Forelimb muscle (tissue), 1 donor: Measurements from ENCODE around the gene RCOR3. TPM values are rescaled to one million over a fixed set of nuclear protein-coding genes. Genes with fewer than 3 reads are reported as not detected.

ENCODE experiments used
- DNase-seq: peaks from one replicate; pipeline ENCODE4 v3.0.0-alpha.2; 2013; ENCODE audit warnings: low read depth
- polyA plus RNA-seq: library from polyadenylated mRNA; unstranded; fragments of 120-200 nt; gene quantifications from one replicate; pipeline ENCODE4 v1.2.1, GENCODE V29; 2013; ENCODE audit not compliant: insufficient read length

RCOR3 gene
- polyA plus RNA-seq, 1 donor, result 56.5 TPM

DNA sequence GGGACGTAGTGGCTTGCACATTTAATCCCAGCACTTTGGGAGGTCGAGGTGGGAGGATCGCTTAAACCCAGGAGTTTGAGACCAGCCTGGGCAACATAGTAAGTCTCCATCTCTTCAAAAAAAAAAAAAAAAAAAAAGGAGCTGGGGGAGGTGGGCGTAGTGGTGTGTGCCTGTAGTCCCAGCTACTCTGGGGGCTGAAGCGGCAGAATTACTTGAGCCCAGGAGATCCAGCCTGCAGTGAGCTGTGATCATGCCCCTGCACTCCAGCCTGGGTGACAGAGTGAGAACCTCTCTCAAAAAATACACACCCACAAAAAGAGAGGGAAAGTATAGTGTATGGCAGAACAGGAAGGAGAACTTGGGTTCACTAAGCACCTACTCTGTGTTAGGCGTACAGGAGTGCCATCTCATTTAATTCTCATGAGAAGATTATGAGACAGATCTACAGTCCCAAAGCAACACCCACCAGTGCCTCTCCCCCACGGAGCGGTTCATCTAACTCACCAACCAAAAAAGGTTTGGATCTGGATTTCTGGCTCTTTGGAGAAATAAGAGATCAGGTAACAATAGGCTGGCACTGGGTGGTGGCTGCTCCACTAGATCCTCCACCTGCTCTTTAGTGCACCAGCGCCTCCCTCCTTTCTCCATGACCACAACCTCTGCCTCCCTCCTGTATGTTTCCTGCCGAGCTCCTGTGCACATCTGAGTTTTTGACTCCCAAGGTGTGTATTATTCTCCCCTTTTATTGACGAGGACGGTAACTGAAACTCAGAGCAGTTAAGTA, 66.0 kb downstream of the RCOR3 start:
- no peak for DNase-seq

GRCh38 chr1:211326140-211326527, 67.0 kb downstream of the RCOR3 start:
- no peak for DNase-seq

GRCh38 chr1:211326528-211327345, 67.6 kb downstream of the RCOR3 start, which contains the start of gene TRAF5:
Gene TRAF5, plus strand, starts transcription at chr1:211326833. Its CDS starts 26,407 bp downstream, at chr1:211353240.
- peak; percentile 22 for DNase-seq

- peak; percentile 22 for DNase-seq
These were observed 68.3 kb downstream of the RCOR3 start for GRCh38 chr1:211327346-211327921.

DNA sequence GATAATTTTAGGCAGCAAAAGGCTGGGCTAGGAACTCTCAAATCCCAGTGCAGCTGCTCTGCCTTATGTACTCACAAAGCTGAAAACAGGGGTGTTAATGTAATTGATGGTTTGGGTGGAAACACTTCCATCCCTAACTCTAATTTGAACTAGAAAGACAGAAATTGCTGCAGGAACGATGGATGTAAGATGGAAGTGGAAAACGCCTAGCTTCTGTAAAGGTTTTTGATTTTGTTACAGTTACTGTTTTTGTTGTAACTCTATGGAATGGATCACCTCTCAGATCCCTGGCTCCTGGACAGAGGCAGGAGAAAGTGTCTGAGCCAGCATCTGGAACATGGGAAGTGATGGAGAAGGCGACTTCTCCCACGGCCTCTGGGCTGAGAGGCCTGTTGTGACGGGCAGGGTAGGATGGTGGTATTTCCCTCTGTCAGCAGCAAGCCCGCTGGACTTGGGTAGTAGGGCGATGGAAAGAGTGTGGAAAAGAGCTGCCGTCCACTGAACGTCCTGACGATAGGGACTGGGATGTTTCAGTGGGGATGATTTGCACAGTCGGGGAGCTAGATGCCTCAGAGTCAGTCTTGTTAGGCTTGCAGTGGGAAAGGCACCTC, 69.0 kb downstream of the RCOR3 start:
- DNase-seq, result no peak

- DNase-seq, result no peak
These were observed 69.8 kb downstream of the RCOR3 start for GRCh38 chr1:211328866-211329475.

- no peak for DNase-seq
These were observed 70.6 kb downstream of the RCOR3 start for GRCh38 chr1:211329764-211330201.

- no peak for DNase-seq
These were observed 71.2 kb downstream of the RCOR3 start for GRCh38 chr1:211330282-211330936.

DNA sequence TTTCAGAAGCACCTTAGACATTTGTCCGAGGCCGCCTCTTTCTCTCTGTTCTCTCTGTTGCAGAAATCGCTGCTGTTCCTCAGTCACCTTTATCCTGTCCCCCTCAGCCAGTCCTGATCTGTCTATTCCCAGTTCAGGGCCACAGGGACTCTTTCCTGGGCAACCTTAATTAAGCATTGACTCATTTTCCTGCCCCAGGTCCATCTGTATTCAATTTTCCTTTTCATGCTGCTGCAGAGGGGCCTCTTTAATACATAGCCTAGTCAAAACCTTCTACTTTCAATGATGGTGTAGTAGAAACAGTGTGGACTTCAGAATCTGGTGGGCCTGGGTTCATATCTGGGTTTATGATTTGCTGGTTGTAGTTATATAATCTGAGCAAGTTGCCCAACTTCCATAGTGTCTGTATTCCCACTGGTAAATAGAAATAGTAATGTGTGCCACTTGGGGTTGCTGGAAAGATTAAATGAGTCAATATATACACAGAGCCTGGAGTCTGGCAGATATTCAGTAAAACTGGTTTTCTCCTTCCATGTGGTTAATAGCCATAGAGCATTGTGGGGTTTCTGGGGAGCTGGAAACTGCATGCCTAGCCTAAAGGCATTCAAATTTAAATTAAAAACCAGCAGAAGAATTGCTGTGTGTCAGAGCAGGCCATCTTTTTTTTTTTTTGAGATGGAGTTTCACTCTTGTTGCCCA, 72.0 kb downstream of the RCOR3 start:
- DNase-seq, result no peak

GRCh38 chr1:211332036-211332616, 73.0 kb downstream of the RCOR3 start:
- DNase-seq, result no peak

DNA sequence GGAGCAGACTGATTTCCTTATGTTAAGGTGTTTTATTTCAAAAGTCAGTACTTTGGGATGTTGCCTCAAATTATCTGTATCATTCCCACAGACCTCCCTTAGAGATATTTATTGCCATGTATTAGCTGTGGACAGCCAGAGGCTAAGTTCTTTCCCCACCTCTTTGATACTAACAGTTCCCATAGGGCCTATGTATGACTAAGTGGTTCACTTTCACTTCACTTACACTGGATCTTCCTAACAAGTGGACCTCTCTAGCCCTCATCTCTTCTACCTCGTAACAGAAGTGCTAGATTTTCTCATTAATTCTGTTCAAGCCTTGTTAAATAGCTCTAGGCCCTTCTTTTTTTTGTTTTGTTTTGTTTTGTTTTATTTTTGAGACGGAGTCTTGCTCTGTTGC, 73.7 kb downstream of the RCOR3 start:
- DNase-seq, result no peak

DNA sequence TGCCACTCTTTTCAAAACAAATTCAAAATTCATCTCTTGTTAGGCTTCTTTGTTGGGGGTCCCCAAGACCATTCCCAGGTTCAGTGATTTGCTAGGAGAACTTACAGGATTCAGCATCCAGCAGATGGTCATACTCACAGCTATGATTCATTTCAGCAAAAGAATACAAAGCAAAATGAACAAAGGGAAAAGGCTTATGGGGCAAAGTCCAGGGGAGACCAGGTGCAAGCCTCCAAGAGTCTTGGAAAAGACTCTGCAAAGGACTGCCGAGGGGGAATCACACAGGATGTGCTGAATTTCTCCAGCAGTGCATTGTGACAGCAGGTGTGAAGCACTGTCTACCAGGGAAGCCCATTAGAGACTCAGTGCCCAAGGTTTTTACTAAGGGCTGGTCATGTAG, 74.7 kb downstream of the RCOR3 start:
- no peak for DNase-seq

GRCh38 chr1:211334986-211335385, 75.8 kb downstream of the RCOR3 start:
- no peak for DNase-seq

DNA sequence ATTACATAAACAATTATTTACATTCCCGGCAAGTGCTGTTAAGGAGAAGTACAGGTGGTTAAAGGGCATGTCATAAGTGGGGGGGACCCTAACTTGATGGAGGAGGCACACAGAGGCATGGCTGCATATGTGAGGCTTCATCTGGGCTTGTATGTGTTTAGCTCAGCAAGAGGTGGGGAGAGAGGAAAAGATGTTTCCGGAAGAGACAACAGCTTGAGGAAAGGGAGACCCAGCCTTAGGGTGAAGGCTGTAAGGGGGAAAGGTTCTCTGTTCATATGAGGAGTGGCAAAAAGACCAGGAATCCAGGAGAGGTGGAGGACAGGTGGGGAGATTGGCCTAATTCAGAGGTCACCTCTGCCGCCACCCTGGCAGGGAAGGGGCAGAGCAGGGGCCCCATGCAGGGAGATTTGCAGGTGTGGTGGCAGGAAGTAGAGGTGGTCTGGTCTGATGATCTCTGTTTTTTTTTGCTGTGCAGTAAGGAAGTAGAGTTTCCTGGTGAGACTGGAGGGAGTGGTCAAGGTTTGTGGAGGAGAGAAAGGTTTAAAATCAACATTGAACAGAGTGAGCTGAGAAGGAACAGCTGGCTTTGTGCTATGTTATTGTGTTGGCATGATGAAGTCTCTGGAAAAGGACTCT, 76.5 kb downstream of the RCOR3 start:
- DNase-seq, result no peak

DNA sequence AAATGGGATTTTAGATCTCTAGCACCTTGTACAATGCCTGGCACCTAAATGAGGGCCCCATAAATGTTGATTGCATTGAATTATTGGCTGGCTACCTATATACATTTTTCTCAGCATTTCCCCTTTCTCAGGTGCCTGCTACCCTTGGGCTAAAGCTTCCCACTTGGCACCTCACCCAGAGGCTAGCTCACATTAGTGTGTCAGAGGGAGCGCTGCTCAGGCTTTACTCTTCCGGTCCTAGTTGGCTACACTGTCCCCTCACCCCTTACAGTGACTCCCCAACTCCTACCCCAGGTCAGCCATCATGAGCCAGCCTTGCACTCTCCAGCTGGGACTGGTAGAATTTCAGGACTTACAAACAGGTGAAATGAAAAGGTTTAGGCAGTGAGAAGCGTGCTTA, 77.0 kb downstream of the RCOR3 start:
- DNase-seq, result no peak

DNA sequence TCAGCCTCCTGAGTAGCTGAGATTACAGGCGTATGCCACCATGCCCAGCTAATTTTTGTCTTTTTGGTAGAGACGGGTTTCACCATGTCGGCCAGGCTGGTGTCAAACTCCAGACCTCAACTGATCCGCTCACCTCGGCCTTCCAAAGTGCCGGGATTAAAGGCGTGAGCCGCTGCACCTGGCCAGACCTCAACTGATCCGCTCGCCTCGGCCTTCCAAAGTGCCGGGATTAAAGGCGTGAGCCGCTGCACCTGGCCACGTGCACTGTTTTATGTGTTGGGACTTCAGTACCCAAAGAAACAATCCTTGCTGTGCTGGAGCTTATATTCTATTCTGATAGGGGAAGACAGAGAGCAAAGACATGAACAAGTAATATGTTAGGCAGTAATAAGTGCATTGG, 77.6 kb downstream of the RCOR3 start:
- no peak for DNase-seq

DNA sequence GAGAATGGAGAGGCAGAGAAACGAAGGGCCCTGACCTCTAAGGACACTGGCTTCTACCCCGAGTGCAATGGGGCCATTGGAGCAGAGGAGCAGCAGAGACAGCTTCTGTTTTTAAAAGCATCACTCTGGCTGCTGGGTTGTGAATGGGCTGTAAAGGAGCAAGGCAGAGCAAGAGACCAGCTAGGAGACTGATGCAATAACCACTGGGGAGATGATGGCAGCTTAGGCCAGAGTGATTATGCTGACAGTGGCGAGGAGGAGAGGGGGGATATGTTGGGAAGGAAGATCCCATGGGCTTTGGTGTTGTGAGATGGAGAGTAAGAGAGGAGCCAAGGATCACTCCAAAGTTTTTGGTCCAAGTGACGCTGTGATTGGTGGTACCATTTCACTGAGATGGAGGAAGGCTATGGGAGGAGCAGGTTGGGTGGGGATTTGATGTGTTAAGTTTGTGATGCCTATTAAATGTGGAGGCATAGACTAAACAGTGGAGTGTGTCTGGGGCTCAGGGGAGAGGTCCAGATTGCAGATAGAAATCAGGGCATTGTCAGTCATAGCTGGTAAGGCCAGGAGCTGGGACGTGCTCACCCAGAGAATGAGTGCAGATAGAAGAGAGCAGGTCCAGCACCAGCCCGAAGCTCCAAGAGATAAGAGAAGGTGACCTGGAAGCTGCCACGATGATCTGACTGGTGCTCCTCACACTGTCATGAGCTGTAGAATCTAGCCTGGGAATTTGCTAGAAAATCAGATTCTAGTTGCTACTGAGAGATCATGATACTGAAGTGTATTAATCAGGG, 78.5 kb downstream of the RCOR3 start:
- no peak for DNase-seq

- DNase-seq, result no peak
These were observed 79.1 kb downstream of the RCOR3 start for GRCh38 chr1:211338224-211338620.

- DNase-seq, result no peak
These were observed 80.5 kb downstream of the RCOR3 start for GRCh38 chr1:211339631-211340041.
